HL-60 (cell line): ENCODE measurements around the gene BRF1.

Experiments
- GABPA ChIP-seq: IDR thresholded peaks from 2 replicates; pipeline ENCODE4 v1.6.1; 2012; ENCODE audit warnings: low read depth
- POLR2AphosphoS5 ChIP-seq: IDR thresholded peaks from 2 replicates; pipeline ENCODE4 v1.6.1; 2012; ENCODE audit warnings: low read depth
- REST ChIP-seq: IDR thresholded peaks from 2 replicates; pipeline ENCODE4 v1.6.1; 2012; ENCODE audit warnings: low read depth; ENCODE audit not compliant: insufficient replicate concordance
- TF ChIP-seq, protein P1 (sequence below): IDR thresholded peaks from one replicate; pipeline ENCODE4 v1.5.1; 2011; ENCODE audit warnings: low read length, control low read depth, inconsistent platforms; ENCODE audit not compliant: insufficient read depth

GRCh38 chr14:105340821-105341733, 40.3 kb upstream of the BRF1 start:
- TF ChIP-seq, protein P1, sequence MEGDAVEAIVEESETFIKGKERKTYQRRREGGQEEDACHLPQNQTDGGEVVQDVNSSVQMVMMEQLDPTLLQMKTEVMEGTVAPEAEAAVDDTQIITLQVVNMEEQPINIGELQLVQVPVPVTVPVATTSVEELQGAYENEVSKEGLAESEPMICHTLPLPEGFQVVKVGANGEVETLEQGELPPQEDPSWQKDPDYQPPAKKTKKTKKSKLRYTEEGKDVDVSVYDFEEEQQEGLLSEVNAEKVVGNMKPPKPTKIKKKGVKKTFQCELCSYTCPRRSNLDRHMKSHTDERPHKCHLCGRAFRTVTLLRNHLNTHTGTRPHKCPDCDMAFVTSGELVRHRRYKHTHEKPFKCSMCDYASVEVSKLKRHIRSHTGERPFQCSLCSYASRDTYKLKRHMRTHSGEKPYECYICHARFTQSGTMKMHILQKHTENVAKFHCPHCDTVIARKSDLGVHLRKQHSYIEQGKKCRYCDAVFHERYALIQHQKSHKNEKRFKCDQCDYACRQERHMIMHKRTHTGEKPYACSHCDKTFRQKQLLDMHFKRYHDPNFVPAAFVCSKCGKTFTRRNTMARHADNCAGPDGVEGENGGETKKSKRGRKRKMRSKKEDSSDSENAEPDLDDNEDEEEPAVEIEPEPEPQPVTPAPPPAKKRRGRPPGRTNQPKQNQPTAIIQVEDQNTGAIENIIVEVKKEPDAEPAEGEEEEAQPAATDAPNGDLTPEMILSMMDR, result no peak
- no peak for TF ChIP-seq REST
- TF ChIP-seq GABPA, result no peak
- no peak for TF ChIP-seq POLR2AphosphoS5
